Brain pericyte (primary cell): ENCODE measurements around the gene DIAPH1.

Experiments used
- DNase-seq: peaks from one replicate; pipeline ENCODE4 v3.0.0-alpha.2; 2012; ENCODE audit warnings: low read depth, low spot score

Gene DIAPH1

GRCh38 chr5:141560725-141561483, 57.9 kb downstream of the DIAPH1 start:
- peak; percentile 93 for DNase-seq

- DNase-seq: no peak
Measured at GRCh38 chr5:141560151-141560550, 58.6 kb downstream of the DIAPH1 start.

GRCh38 chr5:141559461-141559860, 59.3 kb downstream of the DIAPH1 start:
- no peak for DNase-seq

GRCh38 chr5:141558150-141558549, 60.6 kb downstream of the DIAPH1 start:
- no peak for DNase-seq

- DNase-seq: peak; percentile 93
Measured at GRCh38 chr5:141557681-141558136, 61.1 kb downstream of the DIAPH1 start.

- DNase-seq: no peak
Measured at GRCh38 chr5:141547921-141548320, 70.9 kb downstream of the DIAPH1 start.

GRCh38 chr5:141547488-141547887, 71.3 kb downstream of the DIAPH1 start:
- DNase-seq: no peak

GRCh38 chr5:141543053-141543452, 75.7 kb downstream of the DIAPH1 start:
- DNase-seq: no peak

- DNase-seq: no peak
Measured at GRCh38 chr5:141534492-141535213, 84.1 kb downstream of the DIAPH1 start.

GRCh38 chr5:141533897-141534296, 84.9 kb downstream of the DIAPH1 start:
- no peak for DNase-seq

- DNase-seq: no peak
Measured at GRCh38 chr5:141532726-141533125, 86.1 kb downstream of the DIAPH1 start.

GRCh38 chr5:141529873-141530272, 88.9 kb downstream of the DIAPH1 start:
- DNase-seq: no peak

- no peak for DNase-seq
Measured at GRCh38 chr5:141529002-141529401, 89.8 kb downstream of the DIAPH1 start.

- no peak for DNase-seq
Measured at GRCh38 chr5:141528291-141528984, 90.4 kb downstream of the DIAPH1 start.

- no peak for DNase-seq
Measured at GRCh38 chr5:141527426-141527825, 91.4 kb downstream of the DIAPH1 start.

- DNase-seq: no peak
Measured at GRCh38 chr5:141525653-141526052, 93.1 kb downstream of the DIAPH1 start.

- peak; percentile 94 for DNase-seq
Measured at GRCh38 chr5:141524604-141525597, 93.9 kb downstream of the DIAPH1 start.

GRCh38 chr5:141523991-141524390, 94.8 kb downstream of the DIAPH1 start:
- DNase-seq: no peak

- DNase-seq: no peak
Measured at GRCh38 chr5:141522301-141522700, 96.5 kb downstream of the DIAPH1 start.

- peak; percentile 86 for DNase-seq
Measured at GRCh38 chr5:141521244-141521781, 97.5 kb downstream of the DIAPH1 start.
